Activated T-helper 17 cell treated with anti-CD3 and anti-CD28 coated beads, Interleukin-2, amount 50 U/mL, for 72 hours (primary cell): ENCODE measurements around the gene AMIGO3. TPM values are rescaled to one million over a fixed set of nuclear protein-coding genes. Genes with fewer than 3 reads are reported as not detected.
"Not testable (repeated sequence)": the region's sequence is repeated elsewhere in the genome, so short reads cannot be mapped to it uniquely, and the experiment has no call there.

ENCODE experiments used
- ATAC-seq: fragments of 150-1000 bp; cut with Tn5 transposase; replicated peaks from 2 replicates; pipeline ENCODE4 v1.10.0; 2021; ENCODE audit warnings: mild to moderate bottlenecking, moderate library complexity
- H3K27ac Mint-ChIP-seq: one replicate; pipeline ENCODE4 v1.8.0; 2022; ENCODE audit warnings: mixed read lengths
- H3K27me3 Mint-ChIP-seq: one replicate; pipeline ENCODE4 v1.8.0; 2022; ENCODE audit warnings: mixed read lengths
- H3K36me3 Mint-ChIP-seq: one replicate; pipeline ENCODE4 v1.8.0; 2022; ENCODE audit warnings: low read depth, mild to moderate bottlenecking, mixed read lengths
- H3K4me1 Mint-ChIP-seq: one replicate; pipeline ENCODE4 v1.8.0; 2022; ENCODE audit warnings: mixed read lengths
- H3K4me3 Mint-ChIP-seq: one replicate; pipeline ENCODE4 v1.8.0; 2022; ENCODE audit warnings: mild to moderate bottlenecking, mixed read lengths
- H3K9me3 Mint-ChIP-seq: one replicate; pipeline ENCODE4 v1.8.0; 2022; ENCODE audit warnings: mixed read lengths
- total RNA-seq, 2 donors: library from RNA; stranded (reverse); gene quantifications; one replicate each; pipeline ENCODE4 v1.2.3, GENCODE V29; 2022

The AMIGO3 gene
- total RNA-seq, 2 donors from 2014 or later: 0.29 TPM; not detected in 1

- Mint-ChIP-seq H3K4me3 (no peak overlapping the region), H3K27ac (no peak overlapping the region), H3K4me1 (no peaks in the 10 kb centered on the region), H3K27me3 (no peaks in the 10 kb centered on the region), H3K9me3 (no peaks in the 10 kb centered on the region), H3K36me3 (peaks cover 8% of the 10 kb centered on the region)
- no peak for ATAC-seq
These were observed 9.6 kb downstream of the AMIGO3 start for GRCh38 chr3:49709852-49710251.

- Mint-ChIP-seq H3K4me1 (no peaks in the 10 kb centered on the region), H3K9me3 (no peaks in the 10 kb centered on the region), H3K4me3 (no peak overlapping the region), H3K27ac (peak overlapping the region; percentile 18), H3K27me3 (no peaks in the 10 kb centered on the region), H3K36me3 (peaks cover 23% of the 10 kb centered on the region)
- ATAC-seq: no peak
These were observed 12.4 kb downstream of the AMIGO3 start for GRCh38 chr3:49707113-49707480.

- H3K36me3 Mint-ChIP-seq: peaks cover 23% of the 10 kb centered on the region
- peak overlapping the region; percentile 18 for H3K27ac Mint-ChIP-seq
- no peak for ATAC-seq
- no peak overlapping the region for H3K4me3 Mint-ChIP-seq
- no peaks in the 10 kb centered on the region for H3K27me3 Mint-ChIP-seq
- no peaks in the 10 kb centered on the region for H3K9me3 Mint-ChIP-seq
- no peaks in the 10 kb centered on the region for H3K4me1 Mint-ChIP-seq
These were observed 12.9 kb downstream of the AMIGO3 start for GRCh38 chr3:49706456-49707112.

- peaks cover 23% of the 10 kb centered on the region for H3K36me3 Mint-ChIP-seq
- no peak overlapping the region for H3K4me3 Mint-ChIP-seq
- H3K27ac Mint-ChIP-seq: no peak overlapping the region
- no peaks in the 10 kb centered on the region for H3K4me1 Mint-ChIP-seq
- no peak for ATAC-seq
- no peaks in the 10 kb centered on the region for H3K27me3 Mint-ChIP-seq
- H3K9me3 Mint-ChIP-seq: no peaks in the 10 kb centered on the region
These were observed 14.0 kb downstream of the AMIGO3 start for GRCh38 chr3:49705390-49705960.

- peaks cover 23% of the 10 kb centered on the region for H3K36me3 Mint-ChIP-seq
- no peak overlapping the region for H3K4me3 Mint-ChIP-seq
- H3K4me1 Mint-ChIP-seq: no peaks in the 10 kb centered on the region
- H3K9me3 Mint-ChIP-seq: no peaks in the 10 kb centered on the region
- no peak for ATAC-seq
- H3K27ac Mint-ChIP-seq: no peak overlapping the region
- no peaks in the 10 kb centered on the region for H3K27me3 Mint-ChIP-seq
These were observed 14.9 kb downstream of the AMIGO3 start for GRCh38 chr3:49704629-49705028.

GRCh38 chr3:49703956-49704355 is 15.5 kb downstream of the AMIGO3 start:
- no peak for ATAC-seq
- H3K4me3 Mint-ChIP-seq: no peak overlapping the region
- no peaks in the 10 kb centered on the region for H3K27me3 Mint-ChIP-seq
- no peaks in the 10 kb centered on the region for H3K4me1 Mint-ChIP-seq
- H3K36me3 Mint-ChIP-seq: peaks cover 23% of the 10 kb centered on the region
- peak overlapping the region; percentile 38 for H3K27ac Mint-ChIP-seq
- no peaks in the 10 kb centered on the region for H3K9me3 Mint-ChIP-seq

GRCh38 chr3:49703443-49703927 is 16.0 kb downstream of the AMIGO3 start:
- Mint-ChIP-seq H3K27me3 (no peaks in the 10 kb centered on the region), H3K36me3 (peaks cover 23% of the 10 kb centered on the region), H3K4me3 (no peak overlapping the region), H3K27ac (peak overlapping the region; percentile 38), H3K9me3 (no peaks in the 10 kb centered on the region), H3K4me1 (no peaks in the 10 kb centered on the region)
- ATAC-seq: peak; percentile 96

- ATAC-seq: no peak
- Mint-ChIP-seq H3K27ac (no peak overlapping the region), H3K36me3 (peaks cover 23% of the 10 kb centered on the region), H3K4me3 (no peak overlapping the region), H3K9me3 (no peaks in the 10 kb centered on the region), H3K4me1 (no peaks in the 10 kb centered on the region), H3K27me3 (no peaks in the 10 kb centered on the region)
These were observed 16.8 kb downstream of the AMIGO3 start for GRCh38 chr3:49702672-49703071.

- no peak overlapping the region for H3K4me3 Mint-ChIP-seq
- no peaks in the 10 kb centered on the region for H3K9me3 Mint-ChIP-seq
- H3K36me3 Mint-ChIP-seq: peaks cover 15% of the 10 kb centered on the region
- H3K27me3 Mint-ChIP-seq: no peaks in the 10 kb centered on the region
- ATAC-seq: no peak
- no peaks in the 10 kb centered on the region for H3K4me1 Mint-ChIP-seq
- no peak overlapping the region for H3K27ac Mint-ChIP-seq
These were observed 18.0 kb downstream of the AMIGO3 start for GRCh38 chr3:49701388-49702077.

- Mint-ChIP-seq H3K27ac (no peak overlapping the region), H3K9me3 (no peaks in the 10 kb centered on the region), H3K27me3 (no peaks in the 10 kb centered on the region), H3K4me1 (no peaks in the 10 kb centered on the region), H3K36me3 (peaks cover 15% of the 10 kb centered on the region), H3K4me3 (no peak overlapping the region)
- ATAC-seq: no peak
These were observed 18.9 kb downstream of the AMIGO3 start for GRCh38 chr3:49700453-49701128.

- no peaks in the 10 kb centered on the region for H3K4me1 Mint-ChIP-seq
- H3K27me3 Mint-ChIP-seq: no peaks in the 10 kb centered on the region
- no peak overlapping the region for H3K4me3 Mint-ChIP-seq
- no peaks in the 10 kb centered on the region for H3K9me3 Mint-ChIP-seq
- ATAC-seq: no peak
- no peak overlapping the region for H3K27ac Mint-ChIP-seq
- peaks cover 15% of the 10 kb centered on the region for H3K36me3 Mint-ChIP-seq
These were observed 19.5 kb downstream of the AMIGO3 start for GRCh38 chr3:49700014-49700413.

- no peaks in the 10 kb centered on the region for H3K4me1 Mint-ChIP-seq
- no peaks in the 10 kb centered on the region for H3K27me3 Mint-ChIP-seq
- no peaks in the 10 kb centered on the region for H3K9me3 Mint-ChIP-seq
- ATAC-seq: no peak
- H3K27ac Mint-ChIP-seq: no peak overlapping the region
- no peak overlapping the region for H3K4me3 Mint-ChIP-seq
- H3K36me3 Mint-ChIP-seq: peaks cover 16% of the 10 kb centered on the region
These were observed 20.1 kb downstream of the AMIGO3 start for GRCh38 chr3:49699281-49699979.

GRCh38 chr3:49695350-49696015 is 24.0 kb downstream of the AMIGO3 start:
- ATAC-seq, H3K4me1 Mint-ChIP-seq, H3K27ac Mint-ChIP-seq, H3K4me3 Mint-ChIP-seq, H3K27me3 Mint-ChIP-seq, H3K9me3 Mint-ChIP-seq: not testable (repeated sequence)
- H3K36me3 Mint-ChIP-seq: peaks cover 10% of the 10 kb centered on the region
